GM15510 (cell line): ENCODE data around the gene XG.

Experiments used
- POLR2A ChIP-seq: IDR thresholded peaks from 3 replicates; pipeline ENCODE4 v1.6.1; 2011; ENCODE audit warnings: borderline replicate concordance; ENCODE audit not compliant: insufficient read length; ENCODE audit errors: extremely low read depth

Gene XG

GRCh38 chrX:2817036-2817435 lies 65.2 kb downstream of the XG start:
- no peak for TF ChIP-seq POLR2A

- no peak for TF ChIP-seq POLR2A
Measured at GRCh38 chrX:2819345-2820135, 67.7 kb downstream of the XG start.

GRCh38 chrX:2820136-2820771 lies 68.4 kb downstream of the XG start:
- TF ChIP-seq POLR2A: no peak

GRCh38 chrX:2823795-2824386 lies 72.1 kb downstream of the XG start:
- no peak for TF ChIP-seq POLR2A

- no peak for TF ChIP-seq POLR2A
Measured at GRCh38 chrX:2824886-2825285, 73.0 kb downstream of the XG start.

- TF ChIP-seq POLR2A: no peak
Measured at GRCh38 chrX:2828344-2828958, 76.6 kb downstream of the XG start, which contains the start of gene GYG2. Gene GYG2, plus strand, starts transcription at chrX:2828930. Its CDS starts 1,259 bp downstream, at chrX:2830189.

GRCh38 chrX:2828959-2829411 lies 77.1 kb downstream of the XG start:
- TF ChIP-seq POLR2A: no peak

- no peak for TF ChIP-seq POLR2A
Measured at GRCh38 chrX:2829469-2830246, 77.8 kb downstream of the XG start.

- no peak for TF ChIP-seq POLR2A
Measured at GRCh38 chrX:2831471-2832228, 79.8 kb downstream of the XG start.

- no peak for TF ChIP-seq POLR2A
Measured at GRCh38 chrX:2837961-2838360, 86.1 kb downstream of the XG start.

- TF ChIP-seq POLR2A: no peak
Measured at GRCh38 chrX:2840961-2841360, 89.1 kb downstream of the XG start.

GRCh38 chrX:2841537-2841936 lies 89.7 kb downstream of the XG start:
- TF ChIP-seq POLR2A: no peak

- TF ChIP-seq POLR2A: no peak
Measured at GRCh38 chrX:2846992-2847391, 95.2 kb downstream of the XG start.

- no peak for TF ChIP-seq POLR2A
Measured at GRCh38 chrX:2848871-2849301, 97.0 kb downstream of the XG start.

- TF ChIP-seq POLR2A: no peak
Measured at GRCh38 chrX:2854918-2855317, 103.1 kb downstream of the XG start.

GRCh38 chrX:2855761-2856160 lies 103.9 kb downstream of the XG start:
- no peak for TF ChIP-seq POLR2A
